ENCODE measurements around the gene DOP1A.

- TF ChIP-seq POLR2AphosphoS5 (IDR thresholded peaks at IDR 0.05; ENCODE audit: low read depth, low read length) (no peak), REST (IDR thresholded peaks at IDR 0.05; ENCODE audit: insufficient read depth in 1 of 2, low read depth in 2 of 2, low read length in 2 of 2) (no peak)
These were observed 13.8 kb upstream of the DOP1A start for GRCh38 chr6:83053678-83054077.
